Prostate gland (tissue), 2 donors: Measurements from ENCODE around the gene DENND5A.
A peak's percentile ranks its signal among the peaks of the same experiment; 100 is the strongest.

ENCODE experiments used
- POLR2AphosphoS5 ChIP-seq: sonication (generic); formaldehyde crosslinking; IDR thresholded peaks from one replicate; pipeline ENCODE4 v1.6.1; 2017; ENCODE audit warnings: antibody characterized with exemption
- TF ChIP-seq, protein P1 (sequence below), 4 experiments: fragments of 200-600 bp in 2 of 4; fragments of 450-650 bp in 2 of 4; sonication (generic) in 2 of 4; IDR thresholded peaks; 1 replicate in 3 of 4; 2 replicates in 1 of 4; pipeline ENCODE4 v1.5.1; 2016 to 2019; ENCODE audit warnings: antibody characterized with exemption in 4 of 4, mild to moderate bottlenecking in 2 of 4, moderate library complexity in 2 of 4

DNA sequence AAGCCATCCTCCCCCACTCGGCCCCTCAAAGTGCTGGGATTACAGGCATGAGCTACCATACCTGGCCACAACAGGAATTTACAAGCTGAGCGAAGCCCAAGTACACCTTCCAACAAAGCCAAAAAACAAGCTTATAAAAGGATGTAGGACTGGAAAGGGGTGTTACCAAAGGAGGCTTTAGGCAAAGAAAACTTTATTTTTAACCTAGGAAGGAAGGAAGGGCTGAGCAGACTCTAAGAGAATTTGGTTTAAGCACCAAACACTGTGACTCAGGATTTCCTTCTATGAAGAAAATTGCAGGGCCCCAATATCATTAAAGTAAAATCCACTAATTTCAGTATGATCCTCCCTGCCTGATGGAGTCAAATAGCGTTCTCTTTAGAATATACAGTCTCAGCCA, 12.1 kb downstream of the DENND5A start:
- TF ChIP-seq, protein P1, sequence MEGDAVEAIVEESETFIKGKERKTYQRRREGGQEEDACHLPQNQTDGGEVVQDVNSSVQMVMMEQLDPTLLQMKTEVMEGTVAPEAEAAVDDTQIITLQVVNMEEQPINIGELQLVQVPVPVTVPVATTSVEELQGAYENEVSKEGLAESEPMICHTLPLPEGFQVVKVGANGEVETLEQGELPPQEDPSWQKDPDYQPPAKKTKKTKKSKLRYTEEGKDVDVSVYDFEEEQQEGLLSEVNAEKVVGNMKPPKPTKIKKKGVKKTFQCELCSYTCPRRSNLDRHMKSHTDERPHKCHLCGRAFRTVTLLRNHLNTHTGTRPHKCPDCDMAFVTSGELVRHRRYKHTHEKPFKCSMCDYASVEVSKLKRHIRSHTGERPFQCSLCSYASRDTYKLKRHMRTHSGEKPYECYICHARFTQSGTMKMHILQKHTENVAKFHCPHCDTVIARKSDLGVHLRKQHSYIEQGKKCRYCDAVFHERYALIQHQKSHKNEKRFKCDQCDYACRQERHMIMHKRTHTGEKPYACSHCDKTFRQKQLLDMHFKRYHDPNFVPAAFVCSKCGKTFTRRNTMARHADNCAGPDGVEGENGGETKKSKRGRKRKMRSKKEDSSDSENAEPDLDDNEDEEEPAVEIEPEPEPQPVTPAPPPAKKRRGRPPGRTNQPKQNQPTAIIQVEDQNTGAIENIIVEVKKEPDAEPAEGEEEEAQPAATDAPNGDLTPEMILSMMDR (IDR thresholded peaks at IDR 0.05), result no peak
- peak; percentile 49 for TF ChIP-seq POLR2AphosphoS5
